OCI-LY3 (cell line): Measurements from ENCODE around the gene BRSK1.

ENCODE experiments used
- EZH2phosphoT487 ChIP-seq: fragments of 200-600 bp; shearing (Covaris generic); IDR thresholded peaks from 2 replicates; pipeline ENCODE4 v1.6.1; 2018; ENCODE audit warnings: antibody characterized with exemption, mixed run types, low read depth
- TF ChIP-seq, protein P1 (sequence below): fragments of 200-600, 300-600 bp; sonication (generic); IDR thresholded peaks from 2 replicates; pipeline ENCODE4 v1.5.1; 2014; ENCODE audit warnings: antibody characterized with exemption, low read length, low read depth

- TF ChIP-seq, protein P1, sequence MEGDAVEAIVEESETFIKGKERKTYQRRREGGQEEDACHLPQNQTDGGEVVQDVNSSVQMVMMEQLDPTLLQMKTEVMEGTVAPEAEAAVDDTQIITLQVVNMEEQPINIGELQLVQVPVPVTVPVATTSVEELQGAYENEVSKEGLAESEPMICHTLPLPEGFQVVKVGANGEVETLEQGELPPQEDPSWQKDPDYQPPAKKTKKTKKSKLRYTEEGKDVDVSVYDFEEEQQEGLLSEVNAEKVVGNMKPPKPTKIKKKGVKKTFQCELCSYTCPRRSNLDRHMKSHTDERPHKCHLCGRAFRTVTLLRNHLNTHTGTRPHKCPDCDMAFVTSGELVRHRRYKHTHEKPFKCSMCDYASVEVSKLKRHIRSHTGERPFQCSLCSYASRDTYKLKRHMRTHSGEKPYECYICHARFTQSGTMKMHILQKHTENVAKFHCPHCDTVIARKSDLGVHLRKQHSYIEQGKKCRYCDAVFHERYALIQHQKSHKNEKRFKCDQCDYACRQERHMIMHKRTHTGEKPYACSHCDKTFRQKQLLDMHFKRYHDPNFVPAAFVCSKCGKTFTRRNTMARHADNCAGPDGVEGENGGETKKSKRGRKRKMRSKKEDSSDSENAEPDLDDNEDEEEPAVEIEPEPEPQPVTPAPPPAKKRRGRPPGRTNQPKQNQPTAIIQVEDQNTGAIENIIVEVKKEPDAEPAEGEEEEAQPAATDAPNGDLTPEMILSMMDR = no peak
- no peak for TF ChIP-seq EZH2phosphoT487
Observed at GRCh38 chr19:55347442-55348009, 63.7 kb downstream of the BRSK1 start.
